Subcutaneous abdominal adipose tissue (tissue), 5 donors: Measurements from ENCODE around the gene MAP3K13.

ENCODE experiments used
- H3K27ac ChIP-seq: one replicate; pipeline ENCODE4 v1.7.0; 2013; ENCODE audit warnings: low read depth, mild to moderate bottlenecking, inconsistent platforms, low read length, moderate library complexity
- H3K27me3 ChIP-seq, 5 donors: one replicate each; pipeline ENCODE4 v1.7.0; 2013; ENCODE audit warnings: low read length in 5 of 5, inconsistent platforms in 1 of 5; ENCODE audit not compliant: control insufficient read depth in 5 of 5, insufficient read depth in 4 of 5
- H3K36me3 ChIP-seq, 5 donors: one replicate each; pipeline ENCODE4 v1.7.0; 2013; ENCODE audit warnings: low read length in 5 of 5; ENCODE audit not compliant: control insufficient read depth in 5 of 5, insufficient read depth in 5 of 5
- H3K4me1 ChIP-seq, 5 donors: one replicate each; pipeline ENCODE4 v1.7.0; 2013; ENCODE audit warnings: low read length in 5 of 5, mild to moderate bottlenecking in 3 of 5, moderate library complexity in 1 of 5; ENCODE audit not compliant: control insufficient read depth in 5 of 5, insufficient read depth in 5 of 5
- H3K4me3 ChIP-seq, 5 donors: one replicate each; pipeline ENCODE4 v1.7.0; 2013; ENCODE audit warnings: low read length in 5 of 5, low read depth in 1 of 5
- H3K9ac ChIP-seq, 5 donors: one replicate each; pipeline ENCODE4 v1.7.0; 2013; ENCODE audit warnings: low read length in 5 of 5, mild to moderate bottlenecking in 4 of 5, moderate library complexity in 3 of 5
- H3K9me3 ChIP-seq, 5 donors: one replicate each; pipeline ENCODE4 v1.7.0; 2013; ENCODE audit warnings: low read length in 5 of 5; ENCODE audit not compliant: control insufficient read depth in 5 of 5
- donor health status: healthy.
- donor health status: healthy.
- donor health status: healthy.
- donor health status: healthy.
- donor health status: healthy.

Gene MAP3K13

GRCh38 chr3:185393055-185393454 is 30.1 kb downstream of the MAP3K13 start:
- H3K9me3 ChIP-seq, result no peaks in the 10 kb centered on the region
- H3K27me3 ChIP-seq, result no peaks in the 10 kb centered on the region
- peaks cover 0 to 18% (median 16%) of the 10 kb centered on the region in 5 donors for H3K4me1 ChIP-seq
- H3K9ac ChIP-seq, result no peak overlapping the region
- H3K4me3 ChIP-seq, result no peak overlapping the region
- H3K27ac ChIP-seq, result no peak overlapping the region
- H3K36me3 ChIP-seq, result no peaks in the 10 kb centered on the region

GRCh38 chr3:185397676-185398075 is 34.7 kb downstream of the MAP3K13 start:
- Histone ChIP-seq H3K9me3 (no peaks in the 10 kb centered on the region), H3K36me3 (no peaks in the 10 kb centered on the region), H3K4me1 (peaks cover 0 to 26% (median 18%) of the 10 kb centered on the region in 5 donors), H3K27ac (peak overlapping the region; percentile 72), H3K4me3 (no peak overlapping the region), H3K27me3 (no peaks in the 10 kb centered on the region), H3K9ac (peak overlapping the region in 2 of 5 donors; percentile 52 to 53)

DNA sequence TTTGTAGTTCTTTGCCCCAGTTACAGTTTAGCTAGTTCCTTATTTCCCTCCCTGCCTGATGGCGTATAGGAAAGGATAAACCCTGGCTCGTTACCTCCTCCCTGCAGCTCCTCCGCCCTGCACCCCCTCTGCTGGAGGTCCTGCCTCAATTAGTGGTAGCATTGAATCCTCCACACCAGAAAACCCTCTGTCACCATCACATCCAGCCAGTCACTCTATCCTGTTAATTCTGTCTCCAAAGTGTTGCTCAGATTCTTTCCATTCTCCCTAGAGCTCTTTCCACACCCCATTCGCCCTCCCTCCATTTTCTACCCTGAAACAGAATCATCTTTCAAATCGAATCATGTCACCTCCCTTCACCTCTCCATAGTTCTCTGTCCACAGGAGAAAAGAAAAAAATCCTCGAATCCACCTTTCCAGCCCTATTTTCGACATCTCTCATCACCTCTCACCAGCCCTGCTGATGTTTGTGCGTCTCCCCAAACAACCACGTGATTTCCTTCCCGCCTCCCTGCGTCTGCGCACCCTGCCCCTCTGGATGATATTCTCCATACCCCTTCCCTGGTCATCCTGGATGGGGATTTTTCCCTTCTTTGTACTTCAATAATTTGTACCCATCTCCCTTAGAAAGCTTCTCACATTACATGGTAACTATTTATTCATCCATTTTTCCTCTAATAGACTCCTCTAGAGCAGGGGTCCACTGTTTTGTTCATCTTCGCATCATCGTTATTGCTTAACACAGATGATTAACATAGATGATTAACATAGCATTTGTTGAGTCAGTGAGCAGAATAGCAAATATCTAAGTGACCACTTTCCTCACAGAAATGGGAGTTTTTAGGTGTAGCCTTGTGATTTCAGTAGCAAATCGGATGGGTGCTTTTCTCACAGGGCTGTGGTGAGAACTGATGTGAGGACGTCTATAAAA is 37.1 kb downstream of the MAP3K13 start:
- no peak overlapping the region for H3K27ac ChIP-seq
- H3K27me3 ChIP-seq, result no peaks in the 10 kb centered on the region
- no peaks in the 10 kb centered on the region for H3K36me3 ChIP-seq
- H3K9me3 ChIP-seq, result no peaks in the 10 kb centered on the region
- H3K4me3 ChIP-seq, result no peak overlapping the region
- H3K9ac ChIP-seq, result no peak overlapping the region
- H3K4me1 ChIP-seq, result peaks cover 0 to 26% (median 23%) of the 10 kb centered on the region in 5 donors

DNA sequence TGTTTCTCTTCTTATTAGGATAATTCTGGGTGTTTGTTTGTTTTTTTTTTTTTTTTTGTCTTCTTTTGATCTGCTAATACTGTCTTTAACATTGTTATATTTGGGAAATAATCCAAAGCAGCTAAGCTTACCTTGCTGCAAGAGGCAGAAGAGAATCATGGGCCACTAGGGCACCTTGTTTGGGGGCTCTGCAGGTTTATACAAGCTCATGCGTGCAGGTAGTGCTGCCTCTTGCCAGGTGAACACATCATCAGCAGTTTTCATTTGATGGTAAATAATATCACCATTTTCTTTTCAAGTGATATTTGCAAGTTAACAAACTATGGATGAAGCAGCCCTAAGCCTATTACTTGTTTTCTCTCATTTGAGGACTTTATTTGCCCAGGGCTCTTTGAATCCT is 37.9 kb downstream of the MAP3K13 start:
- Histone ChIP-seq H3K4me3 (no peak overlapping the region), H3K9ac (no peak overlapping the region), H3K4me1 (peaks cover 0 to 26% (median 23%) of the 10 kb centered on the region in 5 donors), H3K36me3 (no peaks in the 10 kb centered on the region), H3K27ac (peak overlapping the region; percentile 33), H3K9me3 (no peaks in the 10 kb centered on the region), H3K27me3 (no peaks in the 10 kb centered on the region)

DNA sequence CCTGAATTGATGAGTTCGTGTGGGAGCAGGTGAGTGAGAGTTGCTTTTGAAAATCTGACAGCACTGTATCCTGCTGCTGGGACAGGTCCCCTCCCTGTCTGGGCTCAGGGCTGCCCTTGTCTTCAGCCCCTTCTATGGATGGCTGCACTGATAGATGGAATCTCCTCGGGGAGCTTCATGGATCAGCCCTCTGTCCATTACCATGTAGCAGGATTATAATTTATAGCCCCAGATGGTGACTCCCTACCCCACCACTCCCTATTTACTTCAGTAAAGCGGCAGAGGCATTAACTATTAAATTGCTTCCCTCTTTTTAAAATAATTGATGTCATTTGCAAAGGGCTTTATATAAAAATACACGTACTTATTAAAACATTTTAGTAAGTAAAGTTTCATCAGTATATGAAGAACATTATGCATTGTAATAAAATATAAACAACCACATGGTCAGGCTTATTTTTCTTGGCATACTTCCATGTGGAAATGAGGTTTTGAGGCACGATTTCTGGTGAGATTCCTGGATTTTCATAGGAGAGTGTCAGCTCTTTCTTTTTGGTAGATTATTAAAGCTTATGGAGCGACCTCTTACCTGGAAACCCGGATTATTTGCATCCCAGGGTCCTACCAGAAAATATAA is 38.5 kb downstream of the MAP3K13 start:
- Histone ChIP-seq H3K4me3 (no peak overlapping the region), H3K36me3 (no peaks in the 10 kb centered on the region), H3K9ac (no peak overlapping the region), H3K9me3 (no peaks in the 10 kb centered on the region), H3K4me1 (peaks cover 0 to 30% (median 22%) of the 10 kb centered on the region in 5 donors), H3K27ac (peak overlapping the region; percentile 33), H3K27me3 (no peaks in the 10 kb centered on the region)

DNA sequence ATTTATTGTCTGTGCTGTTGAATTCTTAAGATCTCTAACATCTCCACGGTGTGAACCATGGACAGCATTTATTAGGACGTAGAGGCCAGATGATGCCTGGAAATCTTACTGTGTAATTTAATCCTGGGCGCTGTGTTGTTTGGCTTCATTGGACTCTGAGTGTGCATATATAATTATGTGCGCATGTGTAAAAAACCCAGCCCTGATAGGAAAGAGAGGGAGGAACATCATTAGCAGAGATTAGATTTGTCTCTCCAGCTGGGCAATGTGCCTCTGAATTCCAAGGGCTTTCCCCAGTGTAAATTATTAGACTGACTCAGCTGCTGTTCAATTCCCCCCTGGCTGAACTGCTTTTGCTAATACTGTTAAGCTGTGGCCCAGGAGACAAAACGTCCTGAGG is 39.6 kb downstream of the MAP3K13 start:
- peaks cover 0 to 26% (median 15%) of the 10 kb centered on the region in 5 donors for H3K4me1 ChIP-seq
- peak overlapping the region; percentile 71 for H3K27ac ChIP-seq
- peak overlapping the region in 1 of 5 donors; percentile 26 for H3K9ac ChIP-seq
- H3K36me3 ChIP-seq, result no peaks in the 10 kb centered on the region
- H3K4me3 ChIP-seq, result no peak overlapping the region
- no peaks in the 10 kb centered on the region for H3K27me3 ChIP-seq
- no peaks in the 10 kb centered on the region for H3K9me3 ChIP-seq

- Histone ChIP-seq H3K4me3 (no peak overlapping the region), H3K9ac (peak overlapping the region in 1 of 5 donors; percentile 26), H3K27me3 (no peaks in the 10 kb centered on the region)
Measured at GRCh38 chr3:185403002-185403401, 40.1 kb downstream of the MAP3K13 start.

DNA sequence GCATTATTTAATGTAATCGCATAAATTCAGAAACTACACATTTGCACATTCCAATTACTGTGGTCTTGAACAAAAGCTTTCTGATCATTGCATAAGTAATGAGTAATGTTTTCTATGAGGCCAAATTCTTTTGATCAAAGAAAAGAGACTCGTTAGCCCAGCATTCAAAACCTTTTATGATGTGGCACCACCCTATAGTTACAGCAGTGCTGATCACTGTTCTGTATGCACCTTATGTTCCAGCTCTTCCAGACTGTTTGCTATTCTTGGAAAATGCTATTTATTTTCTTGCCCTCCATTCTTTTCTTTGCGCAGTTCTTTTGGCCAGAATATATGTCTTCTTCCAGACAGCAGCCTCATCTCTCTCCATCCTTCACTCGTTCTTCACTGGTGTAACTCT is 42.3 kb downstream of the MAP3K13 start:
- peak overlapping the region; percentile 69 for H3K27ac ChIP-seq
- peaks cover 0 to 22% (median 9%) of the 10 kb centered on the region in 5 donors for H3K4me1 ChIP-seq
- H3K4me3 ChIP-seq, result no peak overlapping the region
- no peaks in the 10 kb centered on the region for H3K9me3 ChIP-seq
- no peak overlapping the region for H3K9ac ChIP-seq
- no peaks in the 10 kb centered on the region for H3K36me3 ChIP-seq
- H3K27me3 ChIP-seq, result no peaks in the 10 kb centered on the region

More at GRCh38 chr3:185403002-185403401, 40.1 kb downstream of the MAP3K13 start:
- H3K36me3 ChIP-seq, result no peaks in the 10 kb centered on the region
- H3K9me3 ChIP-seq, result no peaks in the 10 kb centered on the region
- peaks cover 0 to 23% (median 10%) of the 10 kb centered on the region in 5 donors for H3K4me1 ChIP-seq
- H3K27ac ChIP-seq, result peak overlapping the region; percentile 71

- no peak overlapping the region for H3K9ac ChIP-seq
- H3K9me3 ChIP-seq, result no peaks in the 10 kb centered on the region
- H3K36me3 ChIP-seq, result no peaks in the 10 kb centered on the region
- peaks cover 0 to 22% (median 9%) of the 10 kb centered on the region in 5 donors for H3K4me1 ChIP-seq
- H3K27me3 ChIP-seq, result no peaks in the 10 kb centered on the region
- H3K4me3 ChIP-seq, result no peak overlapping the region
- peak overlapping the region; percentile 69 for H3K27ac ChIP-seq
Measured at GRCh38 chr3:185405664-185406063, 42.7 kb downstream of the MAP3K13 start.

- H3K27me3 ChIP-seq, result no peaks in the 10 kb centered on the region
- no peaks in the 10 kb centered on the region for H3K9me3 ChIP-seq
- no peak overlapping the region for H3K4me3 ChIP-seq
- H3K9ac ChIP-seq, result peak overlapping the region in 1 of 5 donors; percentile 25
- peak overlapping the region; percentile 69 for H3K27ac ChIP-seq
- H3K36me3 ChIP-seq, result no peaks in the 10 kb centered on the region
- H3K4me1 ChIP-seq, result peaks cover 0 to 22% (median 9%) of the 10 kb centered on the region in 5 donors
Measured at GRCh38 chr3:185406121-185406620, 43.2 kb downstream of the MAP3K13 start.
